ENCODE measurements around the gene KRTAP10-2. TPM values are rescaled to one million over a fixed set of nuclear protein-coding genes. Genes with fewer than 3 reads are reported as not detected.
"Not testable (repeated sequence)": the region's sequence is repeated elsewhere in the genome, so short reads cannot be mapped to it uniquely, and the experiment has no call there.

The KRTAP10-2 gene
- total RNA-seq, 1 donor from 2014 or later: not detected

DNA sequence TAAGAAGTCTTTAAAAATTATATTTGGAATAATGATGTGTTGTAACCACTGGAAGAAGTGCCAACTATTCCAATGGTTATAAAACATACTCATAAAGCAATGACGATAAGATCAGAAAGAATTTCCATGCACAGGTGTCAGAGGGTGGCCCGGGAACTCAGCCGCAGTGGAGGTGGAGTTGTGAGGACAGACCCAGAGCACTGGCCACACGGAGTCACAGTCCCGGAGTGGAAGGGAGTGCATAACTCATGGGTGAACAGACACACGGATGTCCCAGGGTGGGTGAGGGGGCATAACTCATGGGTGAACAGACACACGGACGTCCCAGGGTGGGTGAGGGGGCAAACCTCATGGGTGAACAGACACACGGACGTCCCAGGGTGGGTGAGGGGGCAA, 24.7 kb upstream of the KRTAP10-2 start:
- no peak overlapping the region for H3K27ac Mint-ChIP-seq
- TF ChIP-seq, protein P1, sequence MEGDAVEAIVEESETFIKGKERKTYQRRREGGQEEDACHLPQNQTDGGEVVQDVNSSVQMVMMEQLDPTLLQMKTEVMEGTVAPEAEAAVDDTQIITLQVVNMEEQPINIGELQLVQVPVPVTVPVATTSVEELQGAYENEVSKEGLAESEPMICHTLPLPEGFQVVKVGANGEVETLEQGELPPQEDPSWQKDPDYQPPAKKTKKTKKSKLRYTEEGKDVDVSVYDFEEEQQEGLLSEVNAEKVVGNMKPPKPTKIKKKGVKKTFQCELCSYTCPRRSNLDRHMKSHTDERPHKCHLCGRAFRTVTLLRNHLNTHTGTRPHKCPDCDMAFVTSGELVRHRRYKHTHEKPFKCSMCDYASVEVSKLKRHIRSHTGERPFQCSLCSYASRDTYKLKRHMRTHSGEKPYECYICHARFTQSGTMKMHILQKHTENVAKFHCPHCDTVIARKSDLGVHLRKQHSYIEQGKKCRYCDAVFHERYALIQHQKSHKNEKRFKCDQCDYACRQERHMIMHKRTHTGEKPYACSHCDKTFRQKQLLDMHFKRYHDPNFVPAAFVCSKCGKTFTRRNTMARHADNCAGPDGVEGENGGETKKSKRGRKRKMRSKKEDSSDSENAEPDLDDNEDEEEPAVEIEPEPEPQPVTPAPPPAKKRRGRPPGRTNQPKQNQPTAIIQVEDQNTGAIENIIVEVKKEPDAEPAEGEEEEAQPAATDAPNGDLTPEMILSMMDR (IDR thresholded peaks at IDR 0.05): no peak
- no peak overlapping the region for H3K4me3 Mint-ChIP-seq
- no peaks in the 10 kb centered on the region for H3K36me3 Mint-ChIP-seq (ENCODE audit: low read depth)
- no peak for ATAC-seq (ENCODE audit: low read depth)
- intact Hi-C loops (cut with micrococcal nuclease): no loop called here
- peaks cover 14% of the 10 kb centered on the region for H3K9me3 Mint-ChIP-seq
- ChIA-PET POLR2A (no interaction called here), CTCF (no interaction called here)
- H3K27me3 Mint-ChIP-seq: peaks cover 25% of the 10 kb centered on the region
- no peak for DNase-seq
- H3K4me1 Mint-ChIP-seq: no peaks in the 10 kb centered on the region

DNA sequence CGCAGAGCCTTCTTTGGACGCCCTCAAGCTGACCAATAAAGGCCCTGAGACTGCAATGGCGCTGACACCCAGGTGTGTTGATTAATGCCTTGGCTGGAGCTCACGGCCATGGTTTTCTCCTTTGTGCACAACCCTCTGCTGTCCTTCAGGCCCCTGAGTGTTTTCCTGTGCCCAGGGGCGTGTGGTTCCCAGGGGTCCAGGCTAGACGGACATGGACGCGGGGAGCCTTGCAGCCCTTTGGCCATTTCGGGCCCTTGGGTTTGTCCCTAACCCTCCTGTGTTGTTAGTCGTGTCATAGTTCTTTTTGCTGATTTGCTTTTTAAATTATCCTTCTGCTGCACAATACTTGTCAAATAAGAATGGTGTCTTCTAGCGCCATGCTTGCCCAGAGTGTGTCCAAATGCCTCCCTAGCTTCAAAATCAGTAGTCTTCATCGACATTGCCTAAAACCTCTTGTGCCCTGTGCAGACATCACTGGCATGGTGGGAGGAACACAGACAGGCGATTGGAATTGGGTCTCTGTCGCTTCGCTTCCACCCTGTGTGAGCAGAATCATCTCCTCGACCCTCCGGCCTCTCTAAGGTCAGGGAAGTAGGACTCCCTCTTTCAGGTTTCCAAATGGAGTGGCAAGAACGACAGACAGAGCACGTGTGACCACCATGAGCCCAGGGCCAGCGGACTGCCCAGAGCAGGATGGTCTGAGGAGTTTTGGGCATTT, 24.2 kb upstream of the KRTAP10-2 start:
- Mint-ChIP-seq H3K36me3 (ENCODE audit: low read depth) (no peaks in the 10 kb centered on the region), H3K27ac (no peak overlapping the region), H3K4me1 (no peaks in the 10 kb centered on the region), H3K9me3 (peaks cover 15% of the 10 kb centered on the region), H3K27me3 (peaks cover 22% of the 10 kb centered on the region), H3K4me3 (no peak overlapping the region)
- intact Hi-C loops (cut with micrococcal nuclease): no loop called here
- TF ChIP-seq, protein P1 (IDR thresholded peaks at IDR 0.05): no peak
- CTCF ChIA-PET: no interaction called here
- ATAC-seq (ENCODE audit: low read depth): no peak
- POLR2A ChIA-PET: no interaction called here
- DNase-seq: no peak

DNA sequence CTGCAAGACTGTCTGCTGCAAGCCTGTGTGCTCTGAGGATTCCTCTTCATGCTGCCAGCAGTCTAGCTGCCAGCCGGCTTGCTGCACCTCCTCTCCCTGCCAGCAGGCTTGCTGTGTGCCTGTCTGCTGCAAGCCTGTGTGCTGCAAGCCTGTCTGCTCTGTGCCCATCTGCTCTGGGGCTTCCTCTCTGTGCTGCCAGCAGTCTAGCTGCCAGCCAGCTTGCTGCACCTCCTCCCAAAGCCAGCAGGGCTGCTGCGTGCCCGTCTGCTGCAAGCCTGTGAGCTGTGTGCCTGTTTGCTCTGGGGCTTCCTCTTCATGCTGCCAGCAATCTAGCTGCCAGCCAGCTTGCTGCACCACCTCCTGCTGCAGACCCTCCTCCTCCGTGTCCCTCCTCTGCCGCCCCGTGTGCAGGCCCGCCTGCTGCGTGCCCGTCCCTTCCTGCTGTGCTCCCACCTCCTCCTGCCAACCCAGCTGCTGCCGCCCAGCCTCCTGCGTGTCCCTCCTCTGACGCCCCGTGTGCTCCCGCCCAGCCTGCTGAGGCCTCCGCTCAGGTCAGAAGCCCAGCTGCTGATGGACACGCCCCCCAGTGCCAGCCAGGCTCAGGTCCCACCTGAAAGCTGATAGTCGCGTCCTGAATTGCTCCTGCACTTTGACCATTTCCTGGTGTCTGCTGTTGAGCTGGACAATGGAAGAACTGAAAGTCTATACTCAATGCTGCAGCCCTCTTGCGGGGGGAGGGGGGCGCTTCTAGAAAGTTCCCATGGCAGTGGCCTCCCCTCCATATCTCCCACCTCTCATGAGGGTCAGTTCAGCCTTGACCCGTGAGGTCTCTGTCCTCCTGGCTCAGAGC, 23.4 kb upstream of the KRTAP10-2 start:
- POLR2A ChIA-PET: no interaction called here
- CTCF ChIA-PET: no interaction called here
- no peaks in the 10 kb centered on the region for H3K4me1 Mint-ChIP-seq
- no peaks in the 10 kb centered on the region for H3K36me3 Mint-ChIP-seq (ENCODE audit: low read depth)
- peaks cover 17% of the 10 kb centered on the region for H3K27me3 Mint-ChIP-seq
- no peak for ATAC-seq (ENCODE audit: low read depth)
- intact Hi-C loops (cut with micrococcal nuclease): no loop called here
- no peak overlapping the region for H3K27ac Mint-ChIP-seq
- TF ChIP-seq, protein P1 (IDR thresholded peaks at IDR 0.05): no peak
- peaks cover 15% of the 10 kb centered on the region for H3K9me3 Mint-ChIP-seq
- H3K4me3 Mint-ChIP-seq: no peak overlapping the region
- no peak for DNase-seq

DNA sequence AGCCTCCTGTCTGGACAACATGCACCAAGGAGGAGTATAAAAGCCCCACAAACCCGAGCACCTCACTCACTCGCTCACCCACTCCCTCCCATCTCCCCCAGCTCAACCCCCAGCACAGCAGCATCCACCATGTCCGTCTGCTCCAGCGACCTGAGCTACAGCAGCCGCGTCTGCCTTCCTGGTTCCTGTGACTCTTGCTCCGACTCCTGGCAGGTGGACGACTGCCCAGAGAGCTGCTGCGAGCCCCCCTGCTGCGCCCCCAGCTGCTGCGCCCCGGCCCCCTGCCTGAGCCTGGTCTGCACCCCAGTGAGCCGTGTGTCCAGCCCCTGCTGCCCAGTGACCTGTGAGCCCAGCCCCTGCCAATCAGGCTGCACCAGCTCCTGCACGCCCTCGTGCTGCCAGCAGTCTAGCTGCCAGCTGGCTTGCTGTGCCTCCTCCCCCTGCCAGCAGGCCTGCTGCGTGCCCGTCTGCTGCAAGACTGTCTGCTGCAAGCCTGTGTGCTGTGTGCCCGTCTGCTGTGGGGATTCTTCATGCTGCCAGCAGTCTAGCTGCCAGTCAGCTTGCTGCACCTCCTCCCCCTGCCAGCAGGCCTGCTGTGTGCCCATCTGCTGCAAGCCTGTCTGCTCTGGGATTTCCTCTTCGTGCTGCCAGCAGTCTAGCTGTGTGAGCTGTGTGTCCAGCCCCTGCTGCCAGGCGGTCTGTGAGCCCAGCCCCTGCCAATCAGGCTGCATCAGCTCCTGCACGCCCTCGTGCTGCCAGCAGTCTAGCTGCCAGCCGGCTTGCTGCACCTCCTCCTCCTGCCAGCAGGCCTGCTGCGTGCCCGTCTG, 22.5 kb upstream of the KRTAP10-2 start, which contains the start of gene KRTAP10-4:
KRTAP10-4 (plus strand) TSS at position 100 of the 827 bp plus-strand sequence; CDS start at position 130, 30 bp downstream.
- H3K27me3 Mint-ChIP-seq: peaks cover 15% of the 10 kb centered on the region
- DNase-seq; CTCF ChIA-PET; H3K4me1 Mint-ChIP-seq; H3K27ac Mint-ChIP-seq; intact Hi-C loops (cut with micrococcal nuclease); H3K36me3 Mint-ChIP-seq (ENCODE audit: low read depth); ATAC-seq (ENCODE audit: low read depth); H3K4me3 Mint-ChIP-seq: not testable (repeated sequence)
- H3K9me3 Mint-ChIP-seq: peaks cover 15% of the 10 kb centered on the region
- POLR2A ChIA-PET: interaction anchor here (0.6 kb wide), 1 partner anchor 42 kb away, joined by 3 read pairs; no protein-coding TSS in a partner anchor

DNA sequence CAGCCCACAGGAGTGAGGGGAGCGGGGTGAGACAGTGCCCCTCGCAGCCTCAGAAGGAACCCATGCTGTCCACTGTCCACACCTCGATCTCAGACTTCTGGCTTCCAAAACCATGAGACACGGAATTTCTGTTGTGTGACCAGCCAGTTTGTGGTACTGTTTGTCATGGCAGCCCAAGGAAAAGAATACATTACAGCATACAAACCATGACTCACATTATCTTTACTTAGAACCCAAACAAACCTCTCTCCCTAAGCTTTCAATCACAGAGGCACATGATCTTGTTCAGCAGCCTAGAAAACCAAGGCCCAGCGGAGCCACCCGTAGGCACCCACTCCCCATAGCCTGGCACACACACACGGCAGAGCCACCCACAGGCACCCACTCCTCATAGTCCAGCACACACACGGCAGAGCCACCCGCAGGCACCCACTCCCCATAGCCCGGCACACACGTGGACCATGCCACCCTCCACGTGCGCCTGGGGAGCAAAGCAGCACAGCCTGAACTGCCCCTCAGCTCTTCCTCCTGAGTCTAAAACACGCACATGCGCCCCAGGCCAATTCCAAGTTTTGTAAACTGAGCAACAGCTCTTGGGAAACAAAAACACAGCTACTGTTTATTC, 21.8 kb upstream of the KRTAP10-2 start:
- H3K9me3 Mint-ChIP-seq: peaks cover 15% of the 10 kb centered on the region
- no peak for ATAC-seq (ENCODE audit: low read depth)
- no peaks in the 10 kb centered on the region for H3K36me3 Mint-ChIP-seq (ENCODE audit: low read depth)
- TF ChIP-seq, protein P1 (IDR thresholded peaks at IDR 0.05): no peak
- intact Hi-C loops (cut with micrococcal nuclease): no loop called here
- no peak overlapping the region for H3K27ac Mint-ChIP-seq
- DNase-seq: no peak
- ChIA-PET POLR2A (interaction anchor here (0.6 kb wide), 1 partner anchor 42 kb away, joined by 3 read pairs; no protein-coding TSS in a partner anchor), CTCF (interaction anchor here (0.6 kb wide), 1 partner anchor 208 kb away, joined by 3 read pairs; no protein-coding TSS in a partner anchor)
- no peaks in the 10 kb centered on the region for H3K4me1 Mint-ChIP-seq
- no peak overlapping the region for H3K4me3 Mint-ChIP-seq
- H3K27me3 Mint-ChIP-seq: peaks cover 15% of the 10 kb centered on the region
